A549 (cell line): ENCODE results near the gene ZNF423.

Source experiments
- BHLHE40 ChIP-seq: IDR thresholded peaks from 2 replicates; pipeline ENCODE4 v1.6.1; 2012; ENCODE audit warnings: low read depth, low read length, inconsistent platforms
- CEBPB ChIP-seq, 2 experiments: fragments of >200 bp in 1 of 2; sonication (Bioruptor Twin) in 1 of 2; formaldehyde crosslinking in 1 of 2; IDR thresholded peaks; 2 replicates each; pipeline ENCODE4 v1.6.1; 2012 to 2016
- JUNB ChIP-seq: fragments of >200 bp; sonication (Bioruptor Twin); formaldehyde crosslinking; IDR thresholded peaks from 2 replicates; pipeline ENCODE4 v1.6.1; 2016
- POLR2A ChIP-seq: IDR thresholded peaks from 2 replicates; pipeline ENCODE4 v1.6.1; 2012; ENCODE audit warnings: mild to moderate bottlenecking, low read length
- RAD21 ChIP-seq, 2 experiments: fragments of >200 bp in 1 of 2; sonication (Bioruptor Twin) in 1 of 2; formaldehyde crosslinking in 1 of 2; IDR thresholded peaks in 1 of 2; conservative IDR thresholded peaks in 1 of 2; 2 replicates in 1 of 2; 3 replicates in 1 of 2; pipeline ENCODE4 v1.6.1; 2012 to 2018; ENCODE audit warnings: inconsistent platforms in 1 of 2
- RNF2 ChIP-seq: fragments of 200-600 bp; sonication (generic); IDR thresholded peaks from 2 replicates; pipeline ENCODE4 v1.6.1; 2016; ENCODE audit warnings: low read depth, mild to moderate bottlenecking, antibody characterized with exemption, moderate library complexity, borderline replicate concordance

- no peak for TF ChIP-seq RAD21 (conservative IDR thresholded peaks at IDR 0.05 in 1 of 2, IDR thresholded peaks at IDR 0.05 in 1 of 2)
- TF ChIP-seq JUNB, result no peak
- TF ChIP-seq POLR2A, result no peak
- no peak for TF ChIP-seq BHLHE40
- no peak for TF ChIP-seq RNF2
- no peak for TF ChIP-seq CEBPB (IDR thresholded peaks at IDR 0.05)
These were observed 20.6 kb downstream of the ZNF423 start for GRCh38 chr16:49835161-49835777.
